NB4 (cell line): ENCODE measurements around the gene FAM83F.

ENCODE experiments used
- DNase-seq: peaks from one replicate; pipeline ENCODE4 v3.0.0; 2010; ENCODE audit warnings: low read depth
- H3K4me3 ChIP-seq: one replicate; pipeline ENCODE4 v1.5.1; 2011; ENCODE audit warnings: mild to moderate bottlenecking, low read depth, low read length, moderate library complexity
- MYC ChIP-seq: IDR thresholded peaks from 2 replicates; pipeline ENCODE4 v1.6.1; 2011; ENCODE audit warnings: low read depth, low read length
- POLR2A ChIP-seq: IDR thresholded peaks from 2 replicates; pipeline ENCODE4 v1.6.1; 2011; ENCODE audit warnings: mild to moderate bottlenecking; ENCODE audit not compliant: insufficient read length; ENCODE audit errors: extremely low read depth
- TF ChIP-seq, protein P1 (sequence below): IDR thresholded peaks from 2 replicates; pipeline ENCODE4 v1.6.1; 2011; ENCODE audit warnings: low read depth, low read length
- TF ChIP-seq, protein P2 (sequence below): IDR thresholded peaks from one replicate; pipeline ENCODE4 v1.5.1; 2012; ENCODE audit warnings: low read depth, low read length

Gene FAM83F

DNA sequence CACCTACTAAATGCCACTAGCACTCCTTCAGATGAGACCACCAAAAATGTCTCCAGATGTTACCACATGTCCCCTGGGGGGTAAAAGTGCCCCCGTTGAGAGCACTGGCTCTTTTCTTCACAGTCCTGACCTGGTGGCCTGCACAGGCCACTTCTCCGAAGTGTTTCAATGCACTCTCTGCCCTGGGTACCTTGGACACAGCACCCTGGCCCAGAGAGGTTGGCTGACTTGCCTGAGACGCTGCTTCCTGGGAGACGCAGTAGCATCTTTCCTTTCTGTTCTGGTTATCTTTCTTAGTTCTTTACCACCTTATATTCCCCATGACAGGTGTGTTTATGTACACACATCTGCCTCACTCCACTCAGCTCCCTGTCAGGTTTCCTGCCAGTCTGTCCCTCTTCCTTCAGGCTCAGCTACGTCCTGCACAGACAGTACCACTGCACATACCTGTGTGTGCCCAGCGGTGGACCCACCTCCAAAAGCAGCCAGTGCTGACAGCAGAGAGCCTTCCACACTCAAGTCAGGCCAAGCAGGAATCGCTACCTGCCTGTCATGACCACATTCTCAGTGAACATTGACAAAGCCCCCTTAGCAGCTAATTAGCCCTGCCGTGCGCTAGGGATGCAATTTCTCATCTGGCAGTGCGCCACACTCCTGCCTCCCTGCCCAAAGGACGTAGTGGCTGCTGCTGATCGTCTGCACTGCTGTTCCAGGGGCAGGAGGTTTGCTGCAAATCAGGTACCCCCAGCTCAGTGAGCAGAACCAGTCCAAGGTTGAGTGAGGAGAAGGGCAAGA lies 39.0 kb downstream of the FAM83F start:
- DNase-seq: no peak
- TF ChIP-seq POLR2A: no peak
- TF ChIP-seq, protein P1, sequence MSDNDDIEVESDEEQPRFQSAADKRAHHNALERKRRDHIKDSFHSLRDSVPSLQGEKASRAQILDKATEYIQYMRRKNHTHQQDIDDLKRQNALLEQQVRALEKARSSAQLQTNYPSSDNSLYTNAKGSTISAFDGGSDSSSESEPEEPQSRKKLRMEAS: no peak
- TF ChIP-seq, protein P2, sequence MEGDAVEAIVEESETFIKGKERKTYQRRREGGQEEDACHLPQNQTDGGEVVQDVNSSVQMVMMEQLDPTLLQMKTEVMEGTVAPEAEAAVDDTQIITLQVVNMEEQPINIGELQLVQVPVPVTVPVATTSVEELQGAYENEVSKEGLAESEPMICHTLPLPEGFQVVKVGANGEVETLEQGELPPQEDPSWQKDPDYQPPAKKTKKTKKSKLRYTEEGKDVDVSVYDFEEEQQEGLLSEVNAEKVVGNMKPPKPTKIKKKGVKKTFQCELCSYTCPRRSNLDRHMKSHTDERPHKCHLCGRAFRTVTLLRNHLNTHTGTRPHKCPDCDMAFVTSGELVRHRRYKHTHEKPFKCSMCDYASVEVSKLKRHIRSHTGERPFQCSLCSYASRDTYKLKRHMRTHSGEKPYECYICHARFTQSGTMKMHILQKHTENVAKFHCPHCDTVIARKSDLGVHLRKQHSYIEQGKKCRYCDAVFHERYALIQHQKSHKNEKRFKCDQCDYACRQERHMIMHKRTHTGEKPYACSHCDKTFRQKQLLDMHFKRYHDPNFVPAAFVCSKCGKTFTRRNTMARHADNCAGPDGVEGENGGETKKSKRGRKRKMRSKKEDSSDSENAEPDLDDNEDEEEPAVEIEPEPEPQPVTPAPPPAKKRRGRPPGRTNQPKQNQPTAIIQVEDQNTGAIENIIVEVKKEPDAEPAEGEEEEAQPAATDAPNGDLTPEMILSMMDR: no peak
- TF ChIP-seq MYC: no peak
- H3K4me3 ChIP-seq: no peak overlapping the region

DNA sequence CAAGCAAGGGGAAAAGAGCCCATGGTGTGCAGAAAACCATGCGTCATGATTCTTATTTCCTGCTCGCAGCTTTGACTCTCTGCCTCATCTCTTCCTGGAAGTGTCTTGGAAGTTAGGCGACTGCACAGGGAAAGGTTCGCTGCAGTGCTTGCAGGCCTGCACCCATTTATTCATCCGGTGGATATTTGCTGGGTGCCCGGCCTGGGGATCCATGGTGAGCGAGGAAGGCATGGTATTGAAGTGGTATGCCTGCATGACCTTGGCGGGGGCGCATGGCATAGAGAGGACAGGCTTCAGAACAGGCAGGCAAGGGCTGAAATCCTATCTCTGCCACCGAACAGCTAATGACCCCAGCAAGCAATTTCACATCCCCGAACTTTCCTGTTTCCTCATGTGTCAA lies 40.6 kb downstream of the FAM83F start:
- H3K4me3 ChIP-seq: no peak overlapping the region
- TF ChIP-seq, protein P1: no peak
- TF ChIP-seq POLR2A: no peak
- TF ChIP-seq, protein P2: no peak
- TF ChIP-seq MYC: no peak
- no peak for DNase-seq

DNA sequence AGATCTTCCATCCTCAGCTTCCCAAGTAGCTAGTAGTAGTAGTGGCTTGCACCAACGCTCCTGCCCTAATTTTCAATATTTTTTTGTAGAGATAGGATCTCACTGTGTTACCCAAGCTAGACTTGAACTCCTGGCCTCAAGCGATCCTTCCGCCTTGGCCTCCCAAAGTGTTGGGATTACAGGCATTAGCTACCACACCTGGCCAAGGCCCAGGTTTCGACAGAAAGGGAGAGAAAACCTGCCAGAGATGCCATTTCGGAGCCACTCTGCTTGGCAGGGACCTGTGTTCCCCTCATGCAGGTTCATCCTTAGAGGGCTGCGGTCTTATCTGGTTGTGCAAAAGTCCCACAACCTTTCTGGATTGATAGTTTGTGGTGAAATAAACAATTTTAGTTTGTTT lies 41.4 kb downstream of the FAM83F start:
- TF ChIP-seq MYC (no peak), POLR2A (no peak)
- TF ChIP-seq, protein P1: no peak
- TF ChIP-seq, protein P2: no peak
- no peak for DNase-seq
- H3K4me3 ChIP-seq: no peak overlapping the region

DNA sequence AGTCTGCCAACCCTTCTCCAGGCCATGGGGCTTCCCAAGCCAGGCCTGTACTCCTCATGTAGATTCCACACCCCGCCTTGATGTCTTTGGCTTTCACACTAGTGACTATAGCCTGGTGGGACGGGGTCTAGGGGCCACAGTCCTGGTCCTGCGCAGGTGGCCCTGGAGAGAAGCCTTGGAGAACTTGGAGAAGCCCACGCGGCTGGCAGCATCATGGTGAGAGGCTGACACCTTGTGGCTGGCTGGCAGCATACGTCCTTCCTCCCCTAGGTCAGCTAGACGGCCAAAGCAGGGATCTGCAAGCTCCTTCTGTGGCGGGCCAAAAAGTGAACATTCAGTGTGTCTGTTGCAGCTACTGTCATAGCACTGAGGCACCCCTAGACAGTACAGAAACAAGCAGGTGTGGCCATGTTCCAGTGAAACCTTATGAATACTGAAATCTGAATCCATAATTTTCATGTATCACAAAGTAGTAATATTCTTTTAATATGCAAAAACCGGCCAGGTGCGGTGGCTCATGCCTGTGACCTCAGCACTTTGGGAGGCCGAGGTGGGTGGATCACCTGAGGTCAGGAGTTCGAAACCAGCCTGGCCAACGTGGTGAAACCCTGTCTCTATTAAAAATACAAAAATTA lies 42.0 kb downstream of the FAM83F start:
- H3K4me3 ChIP-seq: no peak overlapping the region
- TF ChIP-seq, protein P2: peak; percentile 79
- TF ChIP-seq, protein P1: peak; percentile 31; the same call in 1 of the 2 replicates
- TF ChIP-seq POLR2A (no peak), MYC (no peak; the same call in 1 of the 2 replicates)
- DNase-seq: peak; percentile 83

DNA sequence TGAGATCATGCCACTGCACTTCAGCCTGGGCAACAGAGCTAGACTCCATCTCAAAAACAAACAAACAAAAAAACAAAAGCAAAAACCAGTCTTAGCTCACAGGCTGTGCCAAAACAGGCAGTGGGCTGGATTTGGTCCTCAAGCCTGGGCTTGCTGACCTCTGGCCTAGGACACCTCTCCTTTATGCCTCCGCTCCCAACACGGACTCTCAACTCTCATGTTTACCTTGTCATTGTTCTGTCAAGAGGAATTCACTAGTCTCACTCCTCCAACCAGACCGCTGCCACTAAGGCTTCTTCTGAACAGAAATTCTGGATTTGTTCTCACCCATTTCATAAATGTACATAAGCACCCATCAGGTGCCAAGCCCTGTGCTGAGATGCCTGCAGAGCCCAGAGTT lies 42.6 kb downstream of the FAM83F start:
- no peak for DNase-seq
- H3K4me3 ChIP-seq: no peak overlapping the region
- no peak for TF ChIP-seq MYC
- TF ChIP-seq, protein P2: no peak
- TF ChIP-seq, protein P1: no peak
- no peak for TF ChIP-seq POLR2A
